ENCODE results near the gene DPM2.

Gene DPM2

GRCh38 chr9:127898433-127899127 is 39.1 kb downstream of the DPM2 start:
- DNase-seq (ENCODE audit: low spot score): peak; percentile 43

DNA sequence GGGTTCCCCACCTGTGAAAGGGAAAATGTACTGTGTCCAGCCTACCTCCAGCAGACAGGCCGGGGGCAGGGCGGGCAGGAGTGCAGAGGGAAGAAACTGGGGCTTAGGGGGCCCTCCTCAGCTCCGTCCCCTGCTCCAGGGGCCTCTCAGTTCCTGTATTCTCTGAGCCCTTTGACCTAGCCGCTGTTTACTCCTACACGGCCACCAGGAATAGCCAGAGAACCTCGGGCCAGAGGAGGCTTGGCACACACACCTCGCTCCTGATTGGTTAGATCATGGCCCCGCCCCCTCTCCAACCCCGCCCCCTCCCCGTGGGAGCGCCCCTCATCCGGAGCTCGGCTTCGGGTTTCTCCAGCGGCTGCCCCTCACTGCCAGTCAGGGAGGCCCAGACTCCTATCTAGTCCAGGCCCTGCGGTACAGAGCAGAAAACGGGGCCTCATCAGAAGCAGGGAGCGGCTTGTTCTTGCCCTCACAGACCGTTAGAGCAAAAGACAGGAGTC is 40.4 kb downstream of the DPM2 start:
- DNase-seq (ENCODE audit: low spot score): peak; percentile 62

GRCh38 chr9:127896395-127897192 is 41.1 kb downstream of the DPM2 start:
- no peak for DNase-seq (ENCODE audit: low spot score)

DNA sequence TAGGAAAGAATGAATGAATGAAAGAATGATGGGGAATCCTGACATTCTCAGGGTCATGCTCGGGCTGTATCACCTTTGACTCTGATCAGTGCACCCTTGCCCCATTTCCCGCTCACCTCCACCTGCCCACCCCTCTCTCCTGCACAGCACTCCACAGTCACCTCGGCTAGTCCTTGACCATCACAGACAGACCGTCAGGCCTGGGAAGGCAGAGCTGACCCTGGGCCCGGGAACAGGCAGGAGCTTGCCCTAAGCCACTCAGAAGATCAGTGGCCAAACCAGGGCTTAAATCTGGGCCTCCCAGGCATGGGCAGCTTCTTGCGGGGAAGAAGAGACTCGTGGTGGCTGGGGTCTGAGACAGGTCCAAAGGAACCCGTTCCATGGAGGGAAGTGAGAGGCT is 41.8 kb downstream of the DPM2 start:
- DNase-seq (ENCODE audit: low spot score): no peak

DNA sequence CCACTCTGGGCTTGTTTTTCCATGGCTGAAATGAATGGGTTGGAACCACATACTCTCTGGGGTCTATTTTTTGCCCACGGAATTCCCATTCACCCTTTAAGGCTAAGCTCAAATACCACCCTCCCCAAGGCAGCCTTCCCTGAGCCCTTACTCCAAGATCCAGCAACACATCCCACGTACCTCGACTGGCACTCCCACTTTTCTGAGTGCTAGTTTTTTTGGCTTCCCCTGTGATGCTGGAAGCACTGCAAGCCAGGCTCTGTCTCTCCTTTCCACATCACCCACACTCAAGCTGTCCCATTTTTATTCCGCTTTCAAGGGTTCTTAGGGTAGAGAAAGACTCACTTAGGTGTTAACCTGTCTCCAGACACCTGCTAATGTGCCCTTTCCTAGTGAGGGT is 44.3 kb downstream of the DPM2 start:
- DNase-seq (ENCODE audit: low spot score): no peak

GRCh38 chr9:127892831-127893230 is 44.8 kb downstream of the DPM2 start:
- DNase-seq (ENCODE audit: low spot score): no peak

DNA sequence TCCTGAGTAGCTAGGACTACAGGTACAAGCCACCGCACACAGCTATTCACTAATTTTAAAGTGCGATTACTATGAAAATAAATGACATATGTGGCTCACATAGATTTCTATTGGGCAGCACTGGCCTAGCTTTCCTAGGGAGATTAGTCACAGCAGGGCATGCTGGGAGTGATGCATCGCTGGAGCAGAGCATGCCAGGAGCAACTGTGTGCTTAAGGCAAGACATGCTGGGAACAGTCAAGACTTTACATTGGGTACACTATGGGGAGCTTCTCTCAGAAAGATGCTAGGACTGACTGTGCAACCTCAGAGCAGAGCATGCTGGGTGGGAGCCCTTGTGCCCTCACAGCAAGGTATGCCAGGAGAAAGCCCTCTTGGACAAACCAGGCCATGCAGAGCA is 47.6 kb downstream of the DPM2 start:
- no peak for DNase-seq (ENCODE audit: low spot score)

DNA sequence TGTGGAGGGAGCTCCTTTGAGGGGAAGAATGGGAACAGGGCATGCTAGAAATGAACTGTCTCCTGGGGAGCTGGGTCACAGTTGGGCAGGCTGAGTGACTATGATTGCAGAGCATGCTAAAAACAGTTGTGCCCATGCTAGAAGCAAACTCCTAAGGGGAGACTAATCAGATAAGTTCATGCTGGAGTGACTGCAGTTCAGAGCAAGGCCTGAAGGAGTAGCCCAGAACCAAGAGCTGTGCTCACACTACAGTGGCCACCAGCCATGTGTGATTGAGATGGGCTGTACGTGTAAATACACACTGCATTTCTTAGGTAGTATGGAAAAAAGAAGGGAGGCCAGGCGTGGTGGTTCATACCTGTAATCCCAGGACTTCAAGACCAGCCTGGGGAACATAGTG is 49.9 kb downstream of the DPM2 start:
- DNase-seq (ENCODE audit: low spot score): peak; percentile 67

- no peak for DNase-seq (ENCODE audit: low spot score)
Observed at GRCh38 chr9:127886401-127886972, 51.2 kb downstream of the DPM2 start.

GRCh38 chr9:127885508-127886281 is 52.0 kb downstream of the DPM2 start:
- DNase-seq (ENCODE audit: low spot score): no peak

Measured in NAMALWA (cell line).